Ishikawa (cell line): ENCODE measurements around the gene LMAN1.

Experiments
- CEBPB ChIP-seq: IDR thresholded peaks from 2 replicates; pipeline ENCODE4 v1.6.1; 2012
- CREB1 ChIP-seq: IDR thresholded peaks from 2 replicates; pipeline ENCODE4 v1.6.1; 2012; ENCODE audit warnings: low read depth
- EGR1 ChIP-seq: IDR thresholded peaks from 2 replicates; pipeline ENCODE4 v1.6.1; 2012
- EP300 ChIP-seq: IDR thresholded peaks from 2 replicates; pipeline ENCODE4 v1.6.1; 2012; ENCODE audit warnings: borderline replicate concordance
- FOXM1 ChIP-seq: IDR thresholded peaks from 2 replicates; pipeline ENCODE4 v1.6.1; 2012; ENCODE audit warnings: low read depth, borderline replicate concordance
- MAX ChIP-seq: IDR thresholded peaks from 2 replicates; pipeline ENCODE4 v1.6.1; 2012
- NFIC ChIP-seq: IDR thresholded peaks from 2 replicates; pipeline ENCODE4 v1.6.1; 2012
- RAD21 ChIP-seq: IDR thresholded peaks from 2 replicates; pipeline ENCODE4 v1.6.1; 2012; ENCODE audit warnings: low read depth
- REST ChIP-seq: IDR thresholded peaks from 2 replicates; pipeline ENCODE4 v1.6.1; 2012; ENCODE audit warnings: low read depth, mild to moderate bottlenecking
- TAF1 ChIP-seq: IDR thresholded peaks from 2 replicates; pipeline ENCODE4 v1.6.1; 2012; ENCODE audit warnings: low read depth, mild to moderate bottlenecking
- TCF12 ChIP-seq: IDR thresholded peaks from 2 replicates; pipeline ENCODE4 v1.6.1; 2012; ENCODE audit warnings: low read depth
- TEAD4 ChIP-seq: IDR thresholded peaks from 2 replicates; pipeline ENCODE4 v1.6.1; 2012
- USF1 ChIP-seq: IDR thresholded peaks from 2 replicates; pipeline ENCODE4 v1.6.1; 2012
- YY1 ChIP-seq: IDR thresholded peaks from 2 replicates; pipeline ENCODE4 v1.6.1; 2012; ENCODE audit warnings: low read depth
- ZBTB7A ChIP-seq: IDR thresholded peaks from 2 replicates; pipeline ENCODE4 v1.6.1; 2012; ENCODE audit warnings: low read depth

LMAN1 gene

GRCh38 chr18:59282341-59282740, 76.7 kb downstream of the LMAN1 start:
- TF ChIP-seq EP300 (no peak), REST (no peak), CREB1 (no peak), TAF1 (no peak), TEAD4 (no peak), RAD21 (no peak), TCF12 (no peak), NFIC (no peak), USF1 (no peak), EGR1 (no peak), FOXM1 (no peak), MAX (no peak), YY1 (no peak), CEBPB (no peak), ZBTB7A (no peak)

GRCh38 chr18:59279722-59280121, 79.3 kb downstream of the LMAN1 start:
- no peak for TF ChIP-seq TAF1
- no peak for TF ChIP-seq YY1
- TF ChIP-seq RAD21: no peak
- TF ChIP-seq CREB1: no peak
- no peak for TF ChIP-seq MAX
- no peak for TF ChIP-seq NFIC
- no peak for TF ChIP-seq EGR1
- no peak for TF ChIP-seq REST
- TF ChIP-seq CEBPB: no peak
- no peak for TF ChIP-seq TEAD4
- TF ChIP-seq FOXM1: no peak
- no peak for TF ChIP-seq USF1
- TF ChIP-seq EP300: no peak
- no peak for TF ChIP-seq TCF12

GRCh38 chr18:59279193-59279592, 79.9 kb downstream of the LMAN1 start:
- TF ChIP-seq USF1: no peak
- no peak for TF ChIP-seq TCF12
- no peak for TF ChIP-seq TEAD4
- no peak for TF ChIP-seq EGR1
- TF ChIP-seq EP300: no peak
- TF ChIP-seq REST: no peak
- no peak for TF ChIP-seq CEBPB
- no peak for TF ChIP-seq CREB1

GRCh38 chr18:59278793-59279192, 80.3 kb downstream of the LMAN1 start:
- TF ChIP-seq TAF1 (no peak), CEBPB (no peak), EGR1 (no peak), TEAD4 (no peak), EP300 (no peak), YY1 (no peak), MAX (no peak), ZBTB7A (no peak), USF1 (no peak), CREB1 (no peak), RAD21 (no peak), REST (no peak), TCF12 (no peak), NFIC (no peak), FOXM1 (no peak)
